H1 (cell line): ENCODE data around the gene RAB3D. TPM values are rescaled to one million over a fixed set of nuclear protein-coding genes. Genes with fewer than 3 reads are reported as not detected.
A peak's percentile ranks its signal among the peaks of the same experiment; 100 is the strongest.
"Not testable (repeated sequence)": the region's sequence is repeated elsewhere in the genome, so short reads cannot be mapped to it uniquely, and the experiment has no call there.

Experiments
- CTCF ChIA-PET: fragments of 300-600 bp; sonication (Branson Sonifier 250); formaldehyde crosslinking; loops from one replicate; lab custom pipeline; 2021; ENCODE audit not compliant: partially characterized antibody; lab: Charles Lee
- POLR2A ChIA-PET: fragments of 300-600 bp; sonication (Branson Sonifier 250); formaldehyde crosslinking; loops from one replicate; lab custom pipeline; 2021; ENCODE audit warnings: inconsistent platforms; ENCODE audit not compliant: partially characterized antibody; lab: Charles Lee
- DNase-seq, 2 experiments: peaks; one replicate each; pipeline versions ENCODE4 v3.0.0 to v3.0.0-alpha.2; 2010 to 2022; ENCODE audit warnings: low spot score in 2 of 2, low read depth in 1 of 2, mixed read lengths in 1 of 2
- FAIRE-seq: peaks from 2 replicates; lab custom pipeline; 2011; peaks lifted over from hg19 to GRCh38; lab: Jason Lieb, UNC
- H2AFZ ChIP-seq: 2 replicates; pipeline ENCODE4 v1.8.1; 2012; ENCODE audit warnings: low read length, inconsistent platforms
- H2AK5ac ChIP-seq: 2 replicates; pipeline ENCODE4 v1.6.1; 2013; ENCODE audit warnings: low read depth, low read length
- H2BK120ac ChIP-seq: replicated peaks from 2 replicates; pipeline ENCODE3; 2013; ENCODE audit warnings: low read depth, low read length, inconsistent platforms
- H2BK12ac ChIP-seq: 2 replicates; pipeline ENCODE4 v1.6.1; 2013; ENCODE audit warnings: low read depth, low read length
- H2BK15ac ChIP-seq: 2 replicates; pipeline ENCODE4 v1.6.1; 2013; ENCODE audit warnings: low read length
- H2BK20ac ChIP-seq: 2 replicates; pipeline ENCODE4 v1.6.1; 2013; ENCODE audit warnings: low read length
- H2BK5ac ChIP-seq: 2 replicates; pipeline ENCODE4 v1.6.1; 2013; ENCODE audit warnings: low read depth, low read length
- H3K14ac ChIP-seq: 2 replicates; pipeline ENCODE4 v1.6.1; 2013; ENCODE audit warnings: inconsistent platforms; ENCODE audit not compliant: insufficient read length
- H3K18ac ChIP-seq: 2 replicates; pipeline ENCODE4 v1.6.1; 2013; ENCODE audit warnings: low read length; ENCODE audit errors: extremely low read depth
- H3K23ac ChIP-seq: 2 replicates; pipeline ENCODE4 v1.6.1; 2013; ENCODE audit warnings: inconsistent platforms; ENCODE audit not compliant: insufficient read length
- H3K23me2 ChIP-seq: 2 replicates; pipeline ENCODE4 v1.6.1; 2013; ENCODE audit warnings: low read depth, low read length
- H3K27ac ChIP-seq: 2 replicates; pipeline ENCODE4 v1.6.1; 2011; ENCODE audit warnings: low read depth, low read length, inconsistent platforms
- H3K27me3 ChIP-seq, 4 experiments: replicated peaks in 1 of 4; 1 replicate in 1 of 4; 2 replicates in 3 of 4; pipeline versions ENCODE4 v1.6.1 to v1.8.1; 2011 to 2013; ENCODE audit warnings: low read length in 3 of 4, mild to moderate bottlenecking in 3 of 4, inconsistent platforms in 2 of 4, mixed read lengths in 2 of 4, moderate library complexity in 1 of 4; ENCODE audit not compliant: control insufficient read depth in 3 of 4, insufficient read depth in 3 of 4; ENCODE audit errors: extremely low read depth in 1 of 4
- H3K36me3 ChIP-seq, 4 experiments: 2 replicates each; pipeline versions ENCODE4 v1.6.1 to v1.8.1; 2011 to 2013; ENCODE audit warnings: mild to moderate bottlenecking in 4 of 4, low read length in 3 of 4, moderate library complexity in 2 of 4, control low read depth in 1 of 4, inconsistent platforms in 1 of 4; ENCODE audit not compliant: insufficient read depth in 4 of 4, control insufficient read depth in 2 of 4
- H3K4ac ChIP-seq: replicated peaks from 2 replicates; pipeline ENCODE3; 2013; ENCODE audit warnings: low read length, low read depth, mixed read lengths, inconsistent platforms; ENCODE audit not compliant: insufficient read length
- H3K4me1 ChIP-seq, 4 experiments: replicated peaks in 1 of 4; 1 replicate in 1 of 4; 2 replicates in 3 of 4; pipeline versions ENCODE4 v1.6.1 to v1.8.1; 2011 to 2013; ENCODE audit warnings: low read length in 3 of 4, inconsistent platforms in 2 of 4, mixed read lengths in 1 of 4; ENCODE audit not compliant: insufficient read depth in 4 of 4, control insufficient read depth in 3 of 4
- H3K4me2 ChIP-seq, 2 experiments: 2 replicates each; pipeline versions ENCODE4 v1.6.1 to v1.8.1; 2011 to 2013; ENCODE audit warnings: low read depth in 2 of 2, low read length in 2 of 2, control low read depth in 1 of 2, inconsistent platforms in 1 of 2, mild to moderate bottlenecking in 1 of 2; ENCODE audit not compliant: insufficient read depth in 1 of 2
- H3K4me3 ChIP-seq, 4 experiments: fragments of 200-600, 300-600 bp in 1 of 4; sonication (generic), shearing (Covaris generic), sonication (Bioruptor Twin) in 1 of 4; 2 replicates each; pipeline versions ENCODE4 v1.5.1 to v1.8.1; 2011 to 2016; ENCODE audit warnings: low read length in 4 of 4, low read depth in 3 of 4, control low read depth in 2 of 4, inconsistent platforms in 2 of 4, mild to moderate bottlenecking in 2 of 4, mixed read lengths in 1 of 4, moderate library complexity in 1 of 4; ENCODE audit not compliant: insufficient read depth in 2 of 4; ENCODE audit errors: extremely low read depth in 1 of 4
- H3K56ac ChIP-seq: replicated peaks from 2 replicates; pipeline ENCODE3; 2013; ENCODE audit warnings: low read depth, mild to moderate bottlenecking, mixed read lengths, low read length, inconsistent platforms; ENCODE audit not compliant: insufficient read length
- H3K79me1 ChIP-seq: 2 replicates; pipeline ENCODE4 v1.6.1; 2013; ENCODE audit warnings: low read depth, low read length, control low read depth
- H3K79me2 ChIP-seq, 2 experiments: 2 replicates each; pipeline versions ENCODE4 v1.6.1 to v1.8.1; 2012 to 2013; ENCODE audit warnings: low read length in 2 of 2, mild to moderate bottlenecking in 2 of 2, inconsistent platforms in 1 of 2; ENCODE audit not compliant: insufficient read depth in 2 of 2, control insufficient read depth in 1 of 2
- H3K9ac ChIP-seq, 4 experiments: replicated peaks in 1 of 4; 1 replicate in 1 of 4; 2 replicates in 3 of 4; pipeline versions ENCODE4 v1.6.1 to v1.8.1; 2011 to 2013; ENCODE audit warnings: low read depth in 3 of 4, low read length in 3 of 4, control low read depth in 2 of 4, mild to moderate bottlenecking in 2 of 4, moderate library complexity in 2 of 4, inconsistent platforms in 1 of 4; ENCODE audit errors: extremely low read depth in 1 of 4
- H3K9me3 ChIP-seq, 2 experiments: 2 replicates each; pipeline versions ENCODE4 v1.6.1 to v1.8.1; 2012 to 2013; ENCODE audit warnings: mild to moderate bottlenecking in 2 of 2, moderate library complexity in 2 of 2, control low read depth in 1 of 2, inconsistent platforms in 1 of 2, low read depth in 1 of 2, low read length in 1 of 2, mixed read lengths in 1 of 2; ENCODE audit not compliant: insufficient read depth in 2 of 2
- H4K20me1 ChIP-seq, 2 experiments: replicated peaks in 1 of 2; 2 replicates each; pipeline versions ENCODE3 to v1.8.1; 2011 to 2013; ENCODE audit warnings: inconsistent platforms in 2 of 2, low read length in 2 of 2, mild to moderate bottlenecking in 1 of 2; ENCODE audit not compliant: insufficient read depth in 2 of 2, control insufficient read depth in 1 of 2
- H4K5ac ChIP-seq: 2 replicates; pipeline ENCODE4 v1.6.1; 2013; ENCODE audit warnings: low read length, low read depth, mixed read lengths, inconsistent platforms; ENCODE audit not compliant: insufficient read length
- H4K8ac ChIP-seq: 2 replicates; pipeline ENCODE4 v1.8.0; 2013; ENCODE audit warnings: mild to moderate bottlenecking, moderate library complexity, low read length, inconsistent platforms; ENCODE audit not compliant: insufficient read depth; ENCODE audit errors: extremely low read depth
- H4K91ac ChIP-seq: replicated peaks from 2 replicates; pipeline ENCODE3; 2013; ENCODE audit warnings: low read length, mixed read lengths, inconsistent platforms; ENCODE audit not compliant: insufficient read length
- KDM1A ChIP-seq: fragments of 200-600, 300-600 bp; sonication (generic); IDR thresholded peaks from 2 replicates; pipeline ENCODE4 v1.7.1; 2016; ENCODE audit warnings: mild to moderate bottlenecking, low read length, borderline replicate concordance
- WGBS, 2 experiments: shearing (Covaris generic) in 1 of 2; methylation state at CpG; one replicate each; pipeline versions ENCODE4 v1.1.6 to v1.1.7; 2013 to 2015; ENCODE audit warnings: low lambda C conversion rate in 2 of 2, mixed read lengths in 2 of 2, inconsistent platforms in 1 of 2, low coverage in 1 of 2, missing lambda C conversion rate in 1 of 2; ENCODE audit not compliant: insufficient replicate concordance in 2 of 2, insufficient coverage in 1 of 2, insufficient read length in 1 of 2; ENCODE audit errors: extremely low coverage in 1 of 2, missing lambda C conversion rate in 1 of 2; 5-methylcytosine and 5-hydroxymethylcytosine counted together
- polyA plus RNA-seq, 7 experiments: library from polyadenylated mRNA; depleted of rRNA in 3 of 7; stranded (reverse) in 5 of 7; unstranded in 2 of 7; fragments of >200 nt in 5 of 7; fragments of 200-250 nt in 2 of 7; gene quantifications; 1 replicate in 5 of 7; 2 replicates in 1 of 7; 4 replicates in 1 of 7; pipeline versions ENCODE4 v1.2.1 to v1.2.3, GENCODE V29; 2011 to 2013; ENCODE audit warnings: missing spikeins in 2 of 7, mixed read lengths in 2 of 7
- total RNA-seq: library from RNA; stranded (reverse); fragmentation: NEBNext Ultra II Directional; extraction: Animal tissue kit (Norgen Biotek cat#: 25700); gene quantifications from 2 replicates; pipeline ENCODE4 v1.2.1, GENCODE V29; 2021

The RAB3D gene
- total and polyA plus RNA-seq, 2 of the 8 experiments (the other 6 are each of a cell fraction or from before 2014, with no cell fraction given), result 17.8 to 23.8 TPM

DNA sequence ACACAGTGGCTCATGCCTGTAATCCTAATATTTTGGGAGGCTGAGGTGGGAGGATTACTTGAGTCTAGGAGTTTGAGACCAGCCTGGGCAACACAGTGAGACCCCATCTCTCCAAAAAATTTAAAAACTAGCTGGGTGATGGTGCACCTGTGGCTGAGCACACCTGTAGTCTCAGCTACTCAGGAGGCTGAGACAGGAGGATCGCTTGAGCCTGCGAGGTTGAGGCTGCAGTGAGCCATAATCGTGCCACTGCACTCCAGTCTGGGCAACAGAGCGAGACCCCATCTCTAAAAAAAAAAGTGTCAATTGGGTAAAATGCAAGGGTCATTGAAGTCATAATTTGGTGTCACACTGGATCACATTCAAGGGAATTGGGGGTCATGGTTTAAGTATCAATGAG lies 14.6 kb upstream of the RAB3D start:
- not testable (repeated sequence) for H4K91ac ChIP-seq, H3K18ac ChIP-seq, H3K9me3 ChIP-seq, H2BK20ac ChIP-seq, FAIRE-seq, H2AK5ac ChIP-seq, H2BK12ac ChIP-seq, H3K36me3 ChIP-seq, H3K4me1 ChIP-seq, H2BK15ac ChIP-seq, H4K20me1 ChIP-seq, H3K4ac ChIP-seq, H2BK5ac ChIP-seq, H3K79me1 ChIP-seq, H4K8ac ChIP-seq, H3K27ac ChIP-seq, H3K4me3 ChIP-seq, H3K4me2 ChIP-seq, H4K5ac ChIP-seq, H3K23ac ChIP-seq, H2AFZ ChIP-seq, DNase-seq, H3K9ac ChIP-seq, H3K79me2 ChIP-seq, H3K56ac ChIP-seq, H2BK120ac ChIP-seq, H3K14ac ChIP-seq
- ChIA-PET CTCF (interaction anchor here (0.7 to 1.4 kb wide), 3 partner anchors 23 to 1857 kb away, joined by 3 to 4 read pairs (median 3); no protein-coding TSS in a partner anchor), POLR2A (interaction anchor here (0.6 to 1.8 kb wide), 3 partner anchors 12 to 97 kb away, joined by 3 to 6 read pairs (median 3); no protein-coding TSS in a partner anchor)
- 88% methylated on average over 4 of the region's 4 CpGs; no CpG with 5 or more reads in 1 of the 2 experiments for WGBS, 2 experiments
- H3K23me2 ChIP-seq, result peaks cover 11% of the 10 kb centered on the region; the same call in 1 of the 2 replicates
- peak; percentile 51; the same call in 1 of the 2 replicates for TF ChIP-seq KDM1A
- peaks cover 0 to 13% (median 10%) of the 10 kb centered on the region in 4 experiments; a peak in 3 of 7 replicates for H3K27me3 ChIP-seq
